Transverse colon (tissue), 4 donors: ENCODE results near the gene AIP. TPM values are rescaled to one million over a fixed set of nuclear protein-coding genes. Genes with fewer than 3 reads are reported as not detected.

Experiments
- DNase-seq: peaks from one replicate; pipeline ENCODE4 v3.0.0-alpha.2; 2019
- H3K27ac ChIP-seq, 4 donors: fragments of 200-600 bp; sonication (generic); 2 replicates each; pipeline ENCODE4 v1.5.1; 2016 to 2018; ENCODE audit warnings: inconsistent platforms in 4 of 4
- H3K27me3 ChIP-seq: fragments of 200-600 bp; sonication (generic); 2 replicates; pipeline ENCODE4 v1.5.1; 2017; ENCODE audit warnings: inconsistent platforms
- H3K36me3 ChIP-seq, 4 donors: fragments of 200-600 bp; sonication (generic); 2 replicates each; pipeline ENCODE4 v1.5.1; 2017 to 2019; ENCODE audit warnings: inconsistent platforms in 4 of 4
- H3K4me1 ChIP-seq, 4 donors: fragments of 200-600 bp; sonication (generic); 2 replicates each; pipeline ENCODE4 v1.5.1; 2017 to 2020; ENCODE audit warnings: inconsistent platforms in 4 of 4
- H3K4me3 ChIP-seq, 4 donors: fragments of 200-600 bp; sonication (generic); 1 replicate in 1 of 4; 2 replicates in 3 of 4; pipeline versions ENCODE4 v1.5.1 to v1.6.1; 2017 to 2019; ENCODE audit warnings: inconsistent platforms in 4 of 4
- H3K9me3 ChIP-seq, 2 donors: fragments of 200-600 bp; sonication (generic); 2 replicates each; pipeline ENCODE4 v1.5.1; 2017 to 2019; ENCODE audit warnings: inconsistent platforms in 2 of 2
- CTCF ChIP-seq, 5 experiments: fragments of 200-600 bp in 3 of 5; fragments of 450-650 bp in 2 of 5; sonication (generic) in 3 of 5; IDR thresholded peaks; 1 replicate in 2 of 5; 2 replicates in 3 of 5; pipeline ENCODE4 v1.5.1; 2016 to 2017; ENCODE audit warnings: antibody characterized with exemption in 5 of 5, inconsistent platforms in 3 of 5, mild to moderate bottlenecking in 2 of 5, moderate library complexity in 1 of 5
- EP300 ChIP-seq: sonication (generic); formaldehyde crosslinking; IDR thresholded peaks from one replicate; pipeline ENCODE4 v1.6.1; 2017; ENCODE audit warnings: antibody characterized with exemption, low read depth
- POLR2A ChIP-seq: fragments of 450-650 bp; IDR thresholded peaks from one replicate; pipeline ENCODE4 v1.6.1; 2016; ENCODE audit warnings: antibody characterized with exemption, mild to moderate bottlenecking, moderate library complexity
- POLR2AphosphoS5 ChIP-seq, 3 donors: sonication (generic); formaldehyde crosslinking; IDR thresholded peaks; one replicate each; pipeline ENCODE4 v1.6.1; 2016; ENCODE audit warnings: antibody characterized with exemption in 3 of 3
- WGBS, 2 donors: methylation state at CpG; one replicate each; pipeline ENCODE4 v1.1.5; 2018; ENCODE audit warnings: low coverage in 1 of 2; 5-methylcytosine and 5-hydroxymethylcytosine counted together
- in situ Hi-C, 4 donors: fragments of 200-750 bp; cut with MboI; loops; one replicate each; pipeline versions ENCODE4 v1.15.0 to v1.15.1; 2017; ENCODE audit warnings: low sequenced_read_pairs in 3 of 4, low pct_ligation_motif_present in 1 of 4, low pct_unique_long_range_greater_than_20kb in 1 of 4
- intact Hi-C: fragments of 100-400 bp; cut with DNase I; formaldehyde crosslinking; loops from one replicate; pipeline ENCODE4 v1.15.1; 2023; ENCODE audit warnings: low total_unique reads
- total RNA-seq, 4 donors: library from RNA; depleted of rRNA; stranded (reverse); fragments of >200 nt; gene quantifications; one replicate each; pipeline ENCODE4 v1.1.0, GENCODE V29; 2016

The AIP gene
- total RNA-seq, 4 donors from 2014 or later = 32.9 to 71.5 (median 57.6) TPM

- no peaks in the 10 kb centered on the region for H3K27me3 ChIP-seq
- H3K4me3 ChIP-seq = no peak overlapping the region
- no peak for TF ChIP-seq POLR2A
- TF ChIP-seq POLR2AphosphoS5 (IDR thresholded peaks at IDR 0.05) = no peak
- TF ChIP-seq CTCF (IDR thresholded peaks at IDR 0.05) = no peak
- TF ChIP-seq EP300 = no peak
- H3K36me3 ChIP-seq = no peaks in the 10 kb centered on the region
- H3K4me1 ChIP-seq = peaks cover 20 to 36% (median 26%) of the 10 kb centered on the region in 4 donors
- 97% methylated on average over 17 of the region's 18 CpGs; no CpG with 5 or more reads in 1 of the 2 donors for WGBS, 2 donors
- in situ Hi-C loops = no loop called here
- intact Hi-C loops = no loop called here
- H3K9me3 ChIP-seq = no peaks in the 10 kb centered on the region
- no peak overlapping the region for H3K27ac ChIP-seq
- no peak for DNase-seq
Observed at GRCh38 chr11:67501854-67502253, 19.0 kb downstream of the AIP start.

DNA sequence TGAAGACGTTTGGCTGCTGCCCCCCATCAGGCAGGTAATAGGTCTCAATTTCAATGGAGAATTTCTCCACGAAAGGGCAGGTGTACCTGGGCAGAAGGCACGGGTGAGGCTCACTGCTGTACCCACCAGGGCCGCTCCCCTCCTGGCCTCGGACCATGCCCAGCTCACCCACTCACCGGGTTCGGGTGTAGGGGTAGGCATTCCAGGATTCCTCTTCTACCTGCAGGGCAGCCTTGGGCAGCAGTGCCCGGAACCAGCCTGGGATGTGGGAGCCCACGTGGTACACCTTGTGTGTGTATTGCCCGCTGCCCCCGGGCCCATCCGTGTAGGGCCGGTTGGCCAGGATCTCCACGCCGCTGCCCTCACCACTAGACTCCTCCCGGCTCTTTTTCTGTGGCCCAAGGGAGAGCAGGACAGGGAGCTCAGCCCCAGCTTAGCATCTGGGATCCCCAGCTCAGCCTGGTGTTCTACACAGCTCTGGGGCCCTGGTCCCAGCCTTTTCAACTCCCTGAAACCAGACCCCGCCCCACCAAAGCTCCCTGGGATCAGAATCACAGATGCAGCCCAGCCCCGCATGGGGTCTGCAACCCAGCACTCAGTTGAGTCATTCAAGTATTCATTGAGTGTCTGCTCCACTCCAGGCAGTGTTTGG is 19.6 kb downstream of the AIP start:
- intact Hi-C loops = no loop called here
- in situ Hi-C loops = no loop called here
- Histone ChIP-seq H3K27ac (no peak overlapping the region), H3K27me3 (no peaks in the 10 kb centered on the region), H3K4me1 (peaks cover 26 to 42% (median 32%) of the 10 kb centered on the region in 4 donors), H3K4me3 (no peak overlapping the region), H3K9me3 (no peaks in the 10 kb centered on the region), H3K36me3 (no peaks in the 10 kb centered on the region)
- TF ChIP-seq EP300 (no peak), POLR2AphosphoS5 (IDR thresholded peaks at IDR 0.05) (no peak), POLR2A (no peak), CTCF (IDR thresholded peaks at IDR 0.05) (no peak)
- 97% methylated on average over 17 of the region's 18 CpGs; no CpG with 5 or more reads in 1 of the 2 donors for WGBS, 2 donors
- no peak for DNase-seq

GRCh38 chr11:67503119-67504004 is 20.5 kb downstream of the AIP start:
- intact Hi-C loops = no loop called here
- whole genome bisulfite sequencing, 2 donors = 83 to 92% methylated on average over 4 to 19 of the region's 19 CpGs
- no peaks in the 10 kb centered on the region for H3K27me3 ChIP-seq

More at GRCh38 chr11:67503119-67504004, 20.5 kb downstream of the AIP start:
- Histone ChIP-seq H3K36me3 (no peaks in the 10 kb centered on the region), H3K27ac (peak overlapping the region in 2 of 4 donors; percentile 98 to 100), H3K9me3 (no peaks in the 10 kb centered on the region), H3K4me3 (peak overlapping the region in 3 of 4 donors; percentile 65 to 81 (median 73)), H3K4me1 (peaks cover 26 to 46% (median 33%) of the 10 kb centered on the region in 4 donors)
- TF ChIP-seq POLR2AphosphoS5 (IDR thresholded peaks at IDR 0.05) = no peak
- TF ChIP-seq CTCF (IDR thresholded peaks at IDR 0.05) = no peak
- TF ChIP-seq POLR2A = no peak
- no peak for TF ChIP-seq EP300
- no peak for DNase-seq
- in situ Hi-C loops = no loop called here
